Retinal pigment epithelial cell (primary cell): ENCODE measurements around the gene GHR.

ENCODE experiments used
- DNase-seq: peaks from one replicate; pipeline ENCODE4 v3.0.0-alpha.2; 2010; ENCODE audit warnings: low read depth
- H3K4me3 ChIP-seq: 2 replicates; pipeline ENCODE4 v1.5.1; 2011; ENCODE audit warnings: mild to moderate bottlenecking, low read length, control low read depth, moderate library complexity
- TF ChIP-seq, protein P1 (sequence below): conservative IDR thresholded peaks from 2 replicates; pipeline ENCODE4 v1.5.1; 2011; ENCODE audit warnings: low read depth, low read length, control low read depth, inconsistent platforms

The GHR gene

DNA sequence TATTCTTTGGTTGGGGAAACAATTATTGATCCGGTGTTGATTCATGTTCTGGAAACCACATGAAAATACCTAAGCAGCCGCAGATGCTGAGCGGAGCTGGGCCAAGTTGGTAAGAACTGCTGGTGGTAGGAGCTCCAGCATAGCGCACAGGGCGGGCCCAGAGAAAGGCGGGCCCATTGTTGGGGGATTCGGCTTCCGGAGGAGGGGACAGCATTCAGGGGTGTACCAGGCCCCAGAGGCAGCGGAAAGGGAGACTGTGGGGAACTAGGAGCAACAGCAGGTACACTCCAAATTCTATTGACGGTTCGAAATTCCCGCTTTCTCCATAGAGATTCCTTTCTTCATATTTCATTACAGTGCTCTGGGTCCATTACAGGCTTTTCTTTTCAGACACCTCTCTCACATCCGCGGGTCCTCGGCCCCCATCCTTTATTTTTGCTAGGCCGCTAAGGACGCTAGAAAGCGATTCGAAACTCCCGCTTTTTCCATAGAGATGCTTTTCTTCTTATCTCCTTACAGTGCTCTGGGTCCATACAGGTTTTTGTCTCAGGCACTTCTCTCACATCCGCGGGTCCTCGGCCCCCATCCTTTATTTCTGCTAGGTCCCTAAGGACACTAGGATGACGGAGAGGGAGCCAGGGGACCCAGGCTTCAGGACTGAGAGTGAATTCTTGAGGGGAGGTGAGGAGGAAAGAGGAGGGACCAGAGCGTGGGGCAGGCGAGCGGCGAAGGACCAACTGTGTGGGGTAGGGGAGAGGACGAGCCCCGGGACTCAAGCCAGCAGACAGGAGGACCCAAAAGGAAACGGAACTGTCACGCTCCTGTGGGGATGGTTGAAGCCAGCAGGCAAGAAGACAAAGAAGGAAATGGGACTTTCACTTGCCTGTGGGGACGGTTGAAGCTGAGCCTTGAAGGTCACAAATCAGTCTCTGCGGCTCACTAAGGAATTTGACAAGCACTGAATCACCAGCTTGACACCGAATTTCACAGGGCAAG is 333.7 kb downstream of the GHR start, which contains the start of gene CCDC152:
Gene CCDC152, plus strand, starts transcription at position 213 of the 996 bp plus-strand sequence. CDS start 2,304 bp downstream, outside the sequence.
- H3K4me3 ChIP-seq = peak within 1 kb of the TSS; percentile 59
- TF ChIP-seq, protein P1, sequence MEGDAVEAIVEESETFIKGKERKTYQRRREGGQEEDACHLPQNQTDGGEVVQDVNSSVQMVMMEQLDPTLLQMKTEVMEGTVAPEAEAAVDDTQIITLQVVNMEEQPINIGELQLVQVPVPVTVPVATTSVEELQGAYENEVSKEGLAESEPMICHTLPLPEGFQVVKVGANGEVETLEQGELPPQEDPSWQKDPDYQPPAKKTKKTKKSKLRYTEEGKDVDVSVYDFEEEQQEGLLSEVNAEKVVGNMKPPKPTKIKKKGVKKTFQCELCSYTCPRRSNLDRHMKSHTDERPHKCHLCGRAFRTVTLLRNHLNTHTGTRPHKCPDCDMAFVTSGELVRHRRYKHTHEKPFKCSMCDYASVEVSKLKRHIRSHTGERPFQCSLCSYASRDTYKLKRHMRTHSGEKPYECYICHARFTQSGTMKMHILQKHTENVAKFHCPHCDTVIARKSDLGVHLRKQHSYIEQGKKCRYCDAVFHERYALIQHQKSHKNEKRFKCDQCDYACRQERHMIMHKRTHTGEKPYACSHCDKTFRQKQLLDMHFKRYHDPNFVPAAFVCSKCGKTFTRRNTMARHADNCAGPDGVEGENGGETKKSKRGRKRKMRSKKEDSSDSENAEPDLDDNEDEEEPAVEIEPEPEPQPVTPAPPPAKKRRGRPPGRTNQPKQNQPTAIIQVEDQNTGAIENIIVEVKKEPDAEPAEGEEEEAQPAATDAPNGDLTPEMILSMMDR = no peak
- DNase-seq = no peak

DNA sequence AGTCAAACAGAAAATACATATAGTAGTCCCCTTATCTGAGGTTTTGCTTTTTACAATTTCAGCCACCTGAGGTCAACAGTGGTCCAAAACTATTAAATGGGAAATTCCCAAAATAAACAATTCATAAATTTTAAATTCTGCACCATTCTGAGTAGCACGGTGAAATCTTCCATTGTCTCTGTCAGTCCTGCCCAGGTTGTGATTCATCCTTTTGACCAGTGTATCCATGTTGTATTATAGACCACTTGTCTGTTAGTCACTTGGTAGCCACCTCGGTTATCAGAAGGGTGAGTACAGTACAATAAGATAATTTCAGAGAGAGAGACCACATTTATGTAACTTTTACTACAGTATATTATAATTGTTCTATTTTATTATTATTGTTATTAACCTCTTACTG is 336.2 kb downstream of the GHR start:
- DNase-seq = no peak
- H3K4me3 ChIP-seq = no peak overlapping the region
- TF ChIP-seq, protein P1 = no peak

DNA sequence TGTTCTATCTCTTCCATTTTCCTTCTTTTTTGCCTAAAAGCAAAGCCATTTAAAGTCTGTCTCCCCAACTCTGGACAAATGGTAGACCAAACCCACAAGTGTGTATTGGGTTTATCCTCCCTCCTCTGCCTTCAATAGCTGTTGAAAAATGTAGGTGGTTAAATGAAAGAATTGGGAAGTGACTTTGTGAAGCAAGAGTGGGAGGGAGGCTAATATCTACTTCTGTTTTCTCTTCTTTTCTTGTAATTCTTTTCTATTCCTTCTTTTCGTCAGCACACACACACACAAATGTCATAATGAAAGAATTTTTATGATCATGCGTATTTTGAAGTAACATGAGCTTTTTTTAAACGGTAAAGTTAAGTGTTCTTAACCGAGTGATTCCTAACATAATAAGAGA is 337.2 kb downstream of the GHR start:
- no peak for DNase-seq
- TF ChIP-seq, protein P1 = no peak
- H3K4me3 ChIP-seq = no peak overlapping the region

DNA sequence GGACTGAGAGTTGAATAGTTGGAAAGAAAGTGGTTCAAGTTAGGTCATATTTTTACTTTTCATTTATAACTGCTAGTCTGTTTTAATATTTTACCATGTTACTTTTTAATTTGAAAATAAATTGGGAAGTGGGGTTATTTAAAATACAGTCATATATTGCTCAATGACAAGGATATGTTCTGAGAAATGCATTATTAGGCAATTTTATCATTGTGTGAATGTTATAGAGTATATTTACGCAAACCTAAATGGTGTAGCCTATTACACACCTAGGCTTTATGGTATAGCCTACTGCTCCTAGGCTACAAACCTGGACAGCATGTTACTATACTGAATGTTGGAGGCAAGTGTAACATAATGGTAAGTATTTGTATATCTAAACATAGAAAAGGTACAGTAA is 338.6 kb downstream of the GHR start:
- TF ChIP-seq, protein P1 = no peak
- H3K4me3 ChIP-seq = no peak overlapping the region
- no peak for DNase-seq

DNA sequence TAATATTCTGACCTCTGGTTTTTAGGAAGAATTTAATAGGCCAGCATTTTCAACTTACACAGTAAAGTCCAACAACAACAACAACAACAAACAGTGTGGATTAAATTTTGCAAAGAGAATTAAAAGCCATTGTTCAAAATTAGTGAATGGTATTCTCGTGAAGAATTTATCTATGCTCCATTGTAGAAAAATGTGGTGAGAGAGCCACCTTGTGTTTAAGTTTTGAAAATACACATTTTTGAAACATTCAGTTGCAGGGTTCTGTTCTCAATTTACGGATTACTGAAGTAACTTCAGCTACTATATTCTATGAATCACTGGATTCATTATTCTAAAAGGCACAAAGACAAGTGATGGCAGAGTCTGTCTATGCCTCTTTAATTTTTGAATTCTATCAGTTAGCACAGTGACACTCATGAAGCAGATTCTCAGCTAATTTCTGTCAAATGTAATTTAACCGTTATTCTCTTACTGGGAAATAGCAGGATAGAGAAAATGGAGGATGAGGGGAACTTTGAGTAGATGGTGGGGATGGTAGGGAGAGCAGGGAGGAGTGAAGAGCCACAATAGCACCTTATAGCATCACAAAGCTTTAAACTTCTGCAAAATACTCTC is 344.4 kb downstream of the GHR start:
- no peak overlapping the region for H3K4me3 ChIP-seq
- TF ChIP-seq, protein P1 = peak; percentile 49
- no peak for DNase-seq

DNA sequence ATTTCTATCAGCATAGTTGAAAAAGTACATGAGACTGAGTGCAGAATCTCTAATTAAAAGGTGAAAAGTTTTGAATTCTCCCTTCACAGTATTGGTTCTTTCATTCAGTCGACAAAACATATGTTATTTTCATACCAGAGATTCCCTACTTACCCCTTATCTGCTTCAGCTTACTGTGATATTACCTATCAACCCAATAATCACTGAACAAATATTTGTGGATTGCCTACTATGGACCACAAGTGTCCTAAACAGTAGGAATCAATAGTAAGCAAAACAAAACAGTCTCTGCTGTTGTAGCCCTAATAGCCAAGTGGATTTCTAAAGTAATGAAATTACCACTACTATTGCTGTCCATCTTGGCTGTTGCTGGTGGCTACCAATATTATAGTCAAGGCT is 344.9 kb downstream of the GHR start:
- TF ChIP-seq, protein P1 = no peak
- DNase-seq = no peak
- no peak overlapping the region for H3K4me3 ChIP-seq
